ENCODE results near the gene RPS4Y2.

- TF ChIP-seq CTCF (IDR thresholded peaks at IDR 0.05; ENCODE audit: low read depth, low read length, poor library complexity, severe bottlenecking), result no peak
- no peak for TF ChIP-seq EZH2phosphoT487 (IDR thresholded peaks at IDR 0.05; ENCODE audit: borderline replicate concordance, low read length)
Measured at GRCh38 chrY:20781408-20781807, 25.5 kb downstream of the RPS4Y2 start.
